HG03457 (cell line): Measurements from ENCODE around the gene EPB41L5.
"Not testable (repeated sequence)": the region's sequence is repeated elsewhere in the genome, so short reads cannot be mapped to it uniquely, and the experiment has no call there.

Experiments
- ATAC-seq: cut with Tn5 transposase; IDR thresholded peaks from one replicate; pipeline ENCODE4 v1.9.1; 2021; ENCODE audit warnings: moderate number of reproducible peaks; ENCODE audit not compliant: unreplicated experiment

The EPB41L5 gene

GRCh38 chr2:120094795-120095194 is 81.9 kb downstream of the EPB41L5 start:
- no peak for ATAC-seq

- no peak for ATAC-seq
Measured at GRCh38 chr2:120100627-120101026, 87.8 kb downstream of the EPB41L5 start.

DNA sequence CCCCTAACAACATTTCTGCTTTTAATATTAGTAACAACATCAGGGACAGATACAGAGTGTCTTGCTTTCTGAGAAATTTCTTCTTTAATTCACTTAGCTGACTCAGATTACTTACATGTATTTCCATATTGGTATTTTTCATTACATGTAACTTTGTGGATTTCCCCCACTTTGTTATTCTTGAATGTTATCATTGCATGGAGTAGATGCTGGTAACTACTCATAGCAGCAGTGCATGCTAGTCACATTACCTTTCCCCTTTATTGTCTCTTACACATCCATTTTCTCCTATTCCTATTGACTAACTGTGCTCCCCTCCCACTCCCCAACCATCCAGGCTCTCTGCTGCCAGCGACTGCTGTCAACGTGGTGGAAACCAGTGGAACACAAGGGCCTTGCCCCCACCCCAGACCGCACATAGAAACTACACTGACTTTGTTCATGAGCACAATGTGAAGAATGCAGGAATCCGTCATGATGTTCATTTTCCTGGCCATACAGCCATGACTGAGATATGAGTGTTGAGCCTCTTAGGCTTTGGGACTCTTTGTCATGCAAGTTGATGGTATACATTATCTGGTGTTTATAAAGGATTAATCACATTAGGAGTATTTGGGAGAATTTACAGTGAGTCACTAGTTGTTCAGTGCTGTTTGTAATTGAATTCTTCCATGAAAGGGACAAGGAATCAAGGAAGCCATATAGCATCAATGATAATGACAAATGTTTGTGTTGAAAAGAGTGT is 91.0 kb downstream of the EPB41L5 start:
- ATAC-seq = no peak

- no peak for ATAC-seq
Measured at GRCh38 chr2:120104772-120105171, 91.9 kb downstream of the EPB41L5 start.

DNA sequence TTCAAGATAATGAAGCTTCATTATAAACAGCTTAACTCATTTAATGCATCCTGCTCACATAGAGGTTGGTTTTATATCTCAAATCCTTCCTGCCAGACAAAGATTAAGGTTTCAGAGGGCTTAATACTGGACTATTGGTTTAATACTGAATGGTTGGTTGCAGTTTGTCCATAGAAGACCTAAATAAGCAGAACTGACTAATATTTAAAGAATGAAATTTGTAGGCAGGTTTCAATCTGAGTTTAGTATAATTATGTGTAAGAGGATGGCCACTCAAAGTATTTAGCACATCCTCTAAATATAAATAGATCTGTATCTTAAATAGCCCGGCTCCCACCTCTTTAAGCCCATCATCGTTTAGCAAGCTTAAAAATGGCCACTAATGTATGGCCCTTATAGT is 92.5 kb downstream of the EPB41L5 start:
- no peak for ATAC-seq

DNA sequence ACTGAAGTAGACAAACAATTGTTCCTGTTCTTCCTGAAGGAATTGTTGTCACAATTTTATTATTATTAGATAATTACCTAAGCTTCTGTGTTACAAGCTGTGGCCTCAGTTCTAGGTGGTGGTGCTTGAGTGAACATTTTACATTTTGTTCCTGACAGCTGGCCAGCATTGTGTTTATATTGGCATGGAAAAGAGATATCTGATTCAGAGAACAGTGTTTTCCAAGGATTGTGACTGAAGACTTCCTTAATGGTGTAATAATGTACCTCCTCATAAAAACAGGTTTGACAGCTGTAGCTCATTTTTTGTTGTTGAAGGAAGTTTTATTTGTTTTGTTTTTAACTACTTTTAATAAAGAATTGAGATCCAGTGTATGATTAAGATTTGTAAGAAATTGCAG is 95.2 kb downstream of the EPB41L5 start:
- no peak for ATAC-seq

DNA sequence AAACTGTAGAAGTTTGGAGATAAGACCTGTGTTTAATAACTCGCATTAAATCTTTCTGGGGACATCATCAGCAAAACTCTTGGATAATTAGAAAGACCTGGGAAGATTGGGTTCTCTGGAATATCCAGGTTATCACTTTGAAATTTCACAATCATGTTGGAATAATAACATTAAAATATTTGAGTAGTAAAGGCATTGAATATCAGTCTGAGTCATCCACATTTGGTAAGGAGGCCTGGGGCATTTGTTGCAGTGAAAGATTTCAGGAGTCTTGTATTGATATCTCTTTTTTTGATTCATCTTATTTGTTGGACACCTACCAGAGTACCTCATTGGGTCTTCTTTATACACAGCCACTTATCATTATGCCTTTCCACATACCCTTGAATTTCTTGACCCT is 95.9 kb downstream of the EPB41L5 start:
- no peak for ATAC-seq

DNA sequence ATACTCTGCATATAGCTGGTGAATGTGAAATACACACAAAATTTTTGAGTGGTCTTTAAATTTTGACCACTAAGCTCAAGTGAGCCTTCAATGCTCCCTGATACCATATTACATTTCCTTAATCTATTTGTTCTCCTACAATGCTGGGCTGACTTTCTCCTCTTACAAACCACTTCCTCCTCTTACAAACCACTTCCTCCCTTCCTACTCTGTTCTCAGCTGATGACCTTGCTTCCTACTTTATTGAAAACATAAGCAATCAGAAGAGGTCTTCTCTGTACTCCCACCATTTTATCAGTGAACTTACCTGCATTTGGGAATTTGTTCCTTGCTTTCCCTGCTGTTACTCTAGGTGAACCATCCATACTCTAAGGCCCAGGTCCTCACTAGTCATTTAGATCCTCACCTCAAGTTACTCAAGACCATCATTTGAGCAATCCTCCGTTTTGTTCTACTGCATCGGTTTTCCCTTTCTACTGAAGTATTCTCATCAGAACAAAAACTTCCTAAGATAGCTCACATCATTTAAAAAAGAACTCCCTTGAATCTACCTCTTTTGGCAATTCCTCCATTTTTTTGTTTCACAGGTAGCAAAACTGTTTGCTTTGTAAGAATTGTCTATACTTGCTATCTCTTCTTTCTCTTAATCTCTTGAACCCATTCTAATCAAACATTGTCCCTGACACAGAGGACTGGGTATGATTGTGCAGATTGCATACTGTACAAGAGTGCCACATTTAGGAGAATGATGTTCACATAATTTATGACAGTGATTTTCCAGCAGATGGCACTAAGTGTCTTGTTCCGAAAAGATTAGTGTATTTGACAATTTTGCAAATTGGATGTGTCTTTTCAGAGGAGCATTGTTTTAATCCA is 96.5 kb downstream of the EPB41L5 start:
- ATAC-seq = no peak

DNA sequence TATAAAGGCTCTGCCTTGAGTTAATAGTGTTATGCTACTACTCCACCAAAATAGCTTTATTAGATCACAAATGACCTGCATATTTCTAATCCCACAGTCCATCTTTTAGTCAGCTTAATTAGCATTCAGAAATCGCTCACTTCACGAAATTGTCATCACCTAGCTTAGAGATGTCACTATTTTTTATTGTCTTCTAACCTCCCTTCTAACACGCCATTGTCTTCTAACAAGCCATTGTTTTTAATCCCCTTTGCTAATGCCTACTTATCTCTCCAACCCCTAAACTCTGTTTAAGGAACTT is 97.1 kb downstream of the EPB41L5 start:
- no peak for ATAC-seq

DNA sequence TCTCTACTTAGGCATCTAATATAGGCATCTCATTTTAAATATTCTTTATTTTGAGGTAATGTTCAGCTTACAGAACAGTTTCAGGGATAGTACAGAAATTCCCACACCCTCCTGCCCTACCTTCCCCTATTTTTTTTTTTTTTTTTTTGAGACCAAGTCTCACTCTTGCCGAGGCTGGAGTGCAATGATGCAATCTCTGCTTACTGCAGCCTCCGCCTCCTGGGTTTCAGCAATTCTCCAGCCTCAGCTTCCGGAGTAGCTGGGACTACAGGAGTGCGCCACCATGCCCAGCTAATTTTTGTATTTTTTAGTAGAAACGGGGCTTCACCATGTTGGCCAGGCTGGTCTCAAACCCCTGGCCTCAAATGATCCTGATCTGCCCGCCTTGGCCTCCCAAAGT is 97.6 kb downstream of the EPB41L5 start:
- ATAC-seq = no peak

DNA sequence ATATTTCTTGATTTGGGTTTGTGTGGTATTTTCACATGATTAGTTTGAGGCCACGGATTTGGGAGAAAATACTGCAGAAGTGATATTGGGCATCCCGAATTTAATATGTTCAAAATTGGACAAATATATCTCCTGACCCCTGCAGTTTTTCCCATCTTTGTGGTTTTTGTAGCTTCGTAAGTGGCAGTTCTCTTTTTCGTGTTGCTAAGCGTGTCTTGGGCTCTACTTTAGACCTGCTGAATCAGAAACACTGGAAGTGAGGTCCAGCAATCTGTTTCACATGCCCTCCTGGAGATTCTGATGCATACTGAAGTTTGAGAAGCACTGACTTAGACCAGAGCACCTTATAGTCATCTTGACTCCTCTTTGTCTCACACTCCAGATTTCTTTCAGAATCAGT is 98.3 kb downstream of the EPB41L5 start:
- no peak for ATAC-seq

DNA sequence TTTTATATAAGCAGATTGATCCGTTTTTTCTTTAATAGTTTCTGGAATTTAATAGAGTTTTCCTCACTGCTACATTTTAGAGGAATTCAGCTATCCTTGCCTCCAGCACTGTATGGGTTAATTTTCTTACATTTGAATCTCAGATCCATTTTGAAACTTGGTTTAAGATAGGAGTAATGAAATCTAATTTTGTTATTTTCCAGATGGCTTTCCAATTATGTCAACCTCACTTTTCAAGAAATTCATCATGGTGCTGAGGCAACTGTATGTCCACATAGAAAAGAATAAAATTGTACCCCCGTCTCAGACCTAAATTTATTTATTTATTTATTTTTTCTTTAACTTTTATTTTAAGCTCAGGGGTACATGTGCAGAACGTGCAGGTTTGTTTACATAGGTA is 105.1 kb downstream of the EPB41L5 start:
- no peak for ATAC-seq

GRCh38 chr2:120118471-120118870 is 105.6 kb downstream of the EPB41L5 start:
- no peak for ATAC-seq

- ATAC-seq = not testable (repeated sequence)
Measured at GRCh38 chr2:120121337-120121736, 108.5 kb downstream of the EPB41L5 start.

GRCh38 chr2:120123090-120123489 is 110.2 kb downstream of the EPB41L5 start:
- ATAC-seq = no peak

- ATAC-seq = no peak
Measured at GRCh38 chr2:120125195-120125594, 112.3 kb downstream of the EPB41L5 start.

DNA sequence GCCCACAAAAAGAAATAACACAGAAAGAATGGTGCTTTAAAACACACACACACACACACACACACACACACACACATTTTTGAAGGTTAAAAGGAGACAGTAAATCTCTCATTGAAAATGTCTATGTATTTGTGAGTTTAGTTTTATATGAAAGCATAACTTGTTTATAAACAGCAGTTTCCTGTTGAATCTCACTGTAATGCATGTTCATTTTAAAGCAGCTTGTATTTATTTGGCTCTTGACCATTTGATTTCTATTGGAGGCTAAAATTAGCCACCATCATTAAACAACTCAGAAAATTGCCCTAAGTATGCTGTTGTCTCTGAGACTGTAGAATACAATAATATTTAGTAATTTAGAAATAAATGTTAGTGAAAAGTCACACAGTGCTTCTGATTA is 115.3 kb downstream of the EPB41L5 start:
- no peak for ATAC-seq

- no peak for ATAC-seq
Measured at GRCh38 chr2:120132190-120132589, 119.3 kb downstream of the EPB41L5 start.

DNA sequence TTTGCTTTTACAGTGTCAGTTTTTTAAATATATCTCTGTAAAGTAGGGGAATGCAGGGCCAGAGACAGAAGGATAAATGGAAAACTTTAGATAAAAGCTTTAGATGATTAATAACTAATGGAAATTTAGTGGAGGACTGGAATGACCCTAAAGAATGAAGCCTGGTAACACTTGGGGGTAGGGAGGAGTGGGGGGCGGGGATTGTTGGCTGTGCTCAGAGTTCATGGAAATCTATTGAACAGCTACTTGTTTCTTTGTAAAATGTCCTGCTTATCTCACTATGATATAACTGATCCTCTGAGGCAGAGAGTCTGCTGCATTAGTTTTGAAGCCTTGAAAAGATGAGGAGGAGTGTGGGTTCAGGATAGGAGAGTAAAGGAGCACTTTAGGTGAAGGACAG is 119.8 kb downstream of the EPB41L5 start:
- ATAC-seq = no peak

DNA sequence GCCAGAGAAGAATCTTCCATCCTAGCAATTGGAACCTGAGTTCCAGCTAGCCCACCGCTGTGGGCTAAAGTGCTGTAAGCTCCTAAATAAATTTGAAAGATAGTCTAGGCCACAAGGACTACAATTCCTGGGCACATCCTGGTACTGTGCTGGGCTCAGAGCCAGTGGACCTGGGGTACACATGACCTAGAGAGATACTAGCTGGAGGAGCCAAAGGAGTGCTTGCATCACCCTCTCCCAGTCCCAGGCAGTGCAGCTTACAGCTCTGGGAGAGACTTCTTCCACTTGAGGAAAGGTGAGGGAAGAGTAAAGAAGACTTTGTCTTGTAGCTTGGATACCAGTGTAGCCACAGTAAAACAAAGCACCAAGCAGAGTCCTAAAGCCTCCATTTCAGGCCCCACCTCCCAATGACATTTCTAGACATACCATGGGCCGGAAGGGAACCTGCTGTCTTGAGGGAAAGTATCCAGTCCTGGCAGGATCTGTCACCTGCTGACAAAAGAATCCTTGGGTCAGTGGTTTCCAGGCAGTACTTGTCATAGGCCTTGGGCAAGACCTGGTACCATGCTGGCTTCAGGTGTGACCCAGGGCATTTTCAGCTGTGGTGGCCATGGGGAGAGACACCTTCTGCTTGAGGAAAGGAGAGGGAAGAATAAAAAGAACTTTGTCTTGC is 120.8 kb downstream of the EPB41L5 start:
- no peak for ATAC-seq

DNA sequence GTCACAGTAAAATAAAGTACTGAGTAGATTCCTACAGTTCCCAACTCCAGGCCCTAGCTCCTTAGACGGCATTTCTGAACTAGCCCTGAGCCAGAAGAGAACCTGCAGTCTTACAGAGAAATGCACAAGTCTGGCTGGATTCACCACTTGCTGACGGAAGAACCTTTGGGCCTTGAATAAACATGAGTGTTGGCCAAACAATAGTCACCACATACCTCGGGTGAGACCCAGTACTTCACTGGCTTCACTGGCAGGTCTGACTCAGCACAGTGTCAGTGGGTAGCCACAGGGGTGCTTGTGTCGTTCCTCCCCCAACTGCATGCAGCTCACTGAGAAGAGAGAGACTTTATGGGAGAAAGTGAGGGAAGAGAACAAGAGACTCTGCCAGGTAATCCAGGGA is 121.4 kb downstream of the EPB41L5 start:
- no peak for ATAC-seq

GRCh38 chr2:120135013-120135412 is 122.1 kb downstream of the EPB41L5 start:
- ATAC-seq = not testable (repeated sequence)
